HG03460 (cell line): ENCODE data around the gene IRS1.

ENCODE experiments used
- ATAC-seq: cut with Tn5 transposase; IDR thresholded peaks from one replicate; pipeline ENCODE4 v1.9.1; 2021; ENCODE audit not compliant: unreplicated experiment

Gene IRS1

GRCh38 chr2:226828191-226828590, 28.6 kb upstream of the IRS1 start:
- no peak for ATAC-seq

- no peak for ATAC-seq
Observed at GRCh38 chr2:226825056-226825455, 25.4 kb upstream of the IRS1 start.

- ATAC-seq, result no peak
Observed at GRCh38 chr2:226818930-226819329, 19.3 kb upstream of the IRS1 start.

DNA sequence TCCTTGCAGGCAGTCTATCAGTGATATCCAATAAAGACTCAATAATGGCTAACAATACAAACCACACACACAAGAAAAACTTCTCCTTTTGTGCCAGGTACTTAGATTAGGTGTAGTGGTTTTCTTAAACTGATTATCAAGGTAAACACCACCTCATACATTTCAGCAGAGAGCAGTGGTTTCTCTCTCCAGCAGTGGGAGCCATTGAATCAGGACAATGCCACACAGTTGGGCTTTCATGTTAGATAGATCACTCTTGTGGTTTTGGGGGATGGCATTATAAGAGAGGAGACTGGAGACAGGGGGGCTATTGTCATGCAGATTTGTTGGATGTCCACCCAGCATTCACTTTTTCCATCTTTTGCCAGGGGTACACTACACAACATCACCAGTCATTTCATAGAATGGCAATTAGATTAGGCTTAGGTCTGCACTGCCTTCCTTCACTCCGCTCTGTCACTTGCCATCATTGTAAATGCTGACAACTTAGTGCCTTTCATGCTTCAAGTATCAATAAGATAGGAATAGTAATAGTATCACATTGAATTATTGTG, 13.6 kb upstream of the IRS1 start:
- no peak for ATAC-seq

GRCh38 chr2:226803410-226803809, 3.8 kb upstream of the IRS1 start:
- ATAC-seq, result no peak

- no peak for ATAC-seq
Observed at GRCh38 chr2:226802573-226802972, 3.0 kb upstream of the IRS1 start.

- ATAC-seq, result peak; percentile 79
Observed at GRCh38 chr2:226800941-226801784, 1.5 kb upstream of the IRS1 start.

- ATAC-seq, result no peak
Observed at GRCh38 chr2:226799976-226800940, 638 bp upstream of the IRS1 start.

DNA sequence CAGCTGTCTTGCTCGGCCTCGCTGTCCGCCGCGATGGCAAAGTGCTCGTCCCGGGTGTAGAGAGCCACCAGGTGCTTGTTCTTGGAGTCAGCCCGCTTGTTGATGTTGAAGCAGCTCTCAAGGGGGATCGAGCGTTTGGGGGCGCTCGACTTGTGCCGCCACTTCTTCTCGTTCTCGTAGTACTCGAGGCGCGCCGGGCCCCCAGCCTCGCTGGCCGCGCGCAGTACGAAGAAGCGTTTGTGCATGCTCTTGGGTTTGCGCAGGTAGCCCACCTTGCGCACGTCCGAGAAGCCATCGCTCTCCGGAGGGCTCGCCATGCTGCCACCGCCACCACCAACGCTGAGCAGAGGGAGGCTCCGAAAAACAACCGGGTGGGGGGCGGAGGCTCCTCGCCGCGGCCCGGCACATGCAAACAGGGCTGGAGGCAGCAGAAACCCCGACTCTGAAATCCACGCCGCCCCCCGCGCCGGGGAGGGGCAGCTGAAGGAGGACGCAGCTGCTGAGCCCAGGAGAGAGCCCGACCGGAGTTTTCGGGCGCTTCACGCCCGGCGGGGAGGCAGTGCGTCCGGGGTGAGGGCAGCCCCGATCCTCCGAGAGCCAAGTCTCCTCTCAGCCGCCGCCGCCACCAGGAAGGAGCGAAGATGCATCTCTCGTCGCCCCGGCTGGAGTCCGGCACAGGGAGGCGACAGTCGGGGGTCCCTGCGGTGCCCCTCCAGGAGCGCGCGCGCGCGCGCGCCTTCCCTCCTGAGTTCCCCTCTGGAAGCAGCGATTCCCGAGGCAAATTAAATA, 1.0 kb downstream of the IRS1 start:
- ATAC-seq, result peak; percentile 16

GRCh38 chr2:226797989-226798421, 1.6 kb downstream of the IRS1 start:
- no peak for ATAC-seq

DNA sequence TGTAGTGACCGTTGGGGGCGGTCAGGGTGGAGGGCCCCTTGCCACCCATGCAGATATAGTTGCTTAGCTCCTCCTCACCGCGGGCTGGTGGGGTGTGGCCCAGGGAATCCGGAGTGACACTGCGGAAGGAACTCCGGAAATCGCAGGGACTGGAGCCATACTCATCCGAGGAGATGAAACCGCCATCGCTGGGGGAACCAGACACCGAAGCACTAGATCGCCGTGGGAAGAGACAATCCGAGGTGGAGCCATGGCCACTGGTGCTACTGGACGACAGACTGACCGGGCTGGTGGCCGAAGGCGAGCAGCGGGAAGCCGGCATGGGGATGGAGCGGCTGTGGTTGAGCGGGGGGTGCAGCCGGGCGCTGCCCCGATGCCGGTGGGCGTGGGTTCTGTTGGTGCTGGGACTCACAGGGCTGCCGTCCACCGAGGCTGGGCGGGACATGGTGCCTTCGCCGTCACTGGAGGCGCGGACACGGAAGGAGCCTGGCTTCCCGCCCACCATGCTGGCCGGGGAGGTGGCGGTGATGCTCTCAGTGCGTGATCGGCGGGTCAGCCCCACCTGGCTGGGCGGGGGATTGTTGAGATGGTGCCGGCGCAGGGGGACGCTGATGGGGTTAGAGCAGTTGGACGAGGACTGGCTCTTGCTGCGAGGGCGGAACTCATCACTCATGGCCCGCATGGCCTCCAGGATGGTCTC, 2.2 kb downstream of the IRS1 start:
- ATAC-seq, result no peak

DNA sequence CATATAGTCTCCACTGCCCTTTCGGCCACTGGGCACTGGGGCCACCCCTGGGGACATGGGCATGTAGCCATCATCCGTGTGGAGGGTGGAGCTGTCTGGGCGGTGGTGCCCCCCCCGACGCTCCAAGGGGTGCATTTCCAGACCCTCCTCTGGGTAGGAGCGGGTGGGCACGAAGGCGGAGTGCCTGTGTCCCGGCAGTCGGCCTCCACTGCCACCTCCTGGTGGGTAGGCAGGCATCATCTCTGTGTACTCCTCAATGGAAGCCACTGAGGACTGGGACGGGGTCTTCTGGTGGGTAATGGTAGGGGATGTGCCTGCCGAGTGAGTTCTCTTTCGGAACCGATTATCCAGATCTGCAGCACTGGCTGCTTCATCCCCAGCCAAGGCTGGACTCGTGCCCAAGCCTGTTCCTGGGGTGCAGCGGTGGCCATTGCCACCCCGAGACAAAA, 2.8 kb downstream of the IRS1 start:
- no peak for ATAC-seq

DNA sequence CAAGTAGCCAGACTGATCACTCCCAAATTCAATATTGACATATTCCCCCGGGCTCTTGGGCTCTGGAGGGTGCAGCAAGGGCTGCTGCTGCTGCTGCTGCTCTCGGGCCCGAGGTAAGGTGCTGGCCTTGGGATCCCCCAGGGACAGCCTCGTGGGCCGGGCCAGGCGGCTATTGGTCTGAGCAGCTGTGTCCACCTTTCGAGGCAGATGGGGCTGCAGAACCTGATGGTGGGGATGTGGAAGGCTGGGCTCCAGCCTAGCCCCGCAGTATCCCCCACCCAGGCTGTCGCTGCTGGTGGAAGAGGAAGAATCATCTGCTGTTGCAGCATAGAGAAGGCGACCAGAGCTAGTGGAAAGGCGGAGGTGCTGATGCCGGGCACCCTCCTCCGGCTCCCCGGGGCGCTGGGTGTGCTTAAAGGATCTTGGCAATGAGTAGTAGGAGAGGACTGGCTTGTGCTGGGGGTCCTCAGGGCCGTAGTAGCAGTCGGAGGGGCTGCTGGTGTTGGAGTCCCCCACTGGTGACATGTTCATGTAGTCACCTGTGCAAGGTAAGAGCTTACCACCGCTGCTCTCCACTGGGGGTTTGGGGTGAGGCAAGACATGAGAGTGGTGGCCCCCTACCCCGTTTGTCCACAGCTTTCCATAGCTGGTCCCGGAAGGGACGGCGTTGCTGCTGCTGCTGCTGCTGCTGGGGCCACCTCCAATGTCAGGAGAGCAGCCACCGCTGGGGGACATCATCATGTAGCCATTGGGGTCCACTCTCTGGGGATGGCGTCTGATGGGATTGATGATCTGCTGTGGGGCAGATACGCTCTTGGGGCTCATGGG, 3.4 kb downstream of the IRS1 start:
- no peak for ATAC-seq

DNA sequence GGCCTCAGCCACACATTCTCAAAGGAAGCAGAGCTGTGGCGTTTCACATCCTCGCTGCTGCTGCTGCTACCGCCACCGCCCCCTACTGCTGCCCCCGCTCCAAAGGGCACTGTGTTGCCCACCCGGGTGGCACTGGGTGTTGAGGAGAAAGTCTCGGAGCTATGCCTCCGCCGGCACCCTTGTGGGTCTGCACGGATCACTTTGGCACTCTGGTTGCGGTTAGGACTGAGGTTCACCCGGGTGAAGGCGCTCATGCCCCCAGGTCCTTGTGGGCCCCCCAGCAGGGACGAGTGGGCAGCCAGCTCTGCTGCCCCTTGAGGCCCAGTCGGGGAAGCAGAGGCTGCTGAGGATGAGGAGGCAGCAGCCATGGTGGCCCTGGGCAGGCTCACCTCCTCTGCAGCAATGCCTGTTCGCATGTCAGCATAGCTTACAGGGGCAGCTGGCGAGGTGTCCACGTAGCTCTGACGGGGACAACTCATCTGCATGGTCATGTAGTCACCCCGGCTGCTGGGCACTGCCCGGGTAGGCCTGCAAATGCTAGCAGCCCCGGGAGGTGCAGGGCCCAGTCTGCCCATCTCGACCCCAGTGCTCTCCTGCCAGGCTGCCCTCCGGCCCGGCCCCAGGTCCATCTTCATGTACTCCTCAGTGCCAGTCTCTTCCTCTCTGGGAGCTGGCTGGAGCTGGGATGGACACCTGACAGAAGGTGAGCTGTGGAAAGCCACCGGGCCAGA, 4.2 kb downstream of the IRS1 start:
- ATAC-seq, result no peak

DNA sequence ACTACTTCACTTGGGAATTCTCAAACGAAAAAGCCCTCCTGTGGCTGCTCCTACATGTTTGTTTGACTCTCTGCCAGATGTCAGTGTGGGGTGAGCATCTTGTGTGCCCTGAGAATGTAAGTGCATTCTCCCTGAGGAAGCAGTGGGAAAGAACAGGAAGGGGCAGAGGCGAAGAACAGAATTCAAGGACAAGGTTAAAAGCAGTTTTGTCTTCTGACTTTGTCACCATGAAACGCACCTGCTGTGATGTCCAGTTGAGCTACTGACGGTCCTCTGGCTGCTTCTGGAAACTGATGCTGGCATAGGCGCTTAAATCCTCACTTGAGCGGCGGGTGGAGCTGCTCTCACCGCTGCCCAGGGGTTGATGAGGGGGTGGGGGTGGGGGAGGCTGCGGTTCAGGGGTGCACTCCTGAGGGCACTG, 4.9 kb downstream of the IRS1 start:
- ATAC-seq, result no peak

- no peak for ATAC-seq
Observed at GRCh38 chr2:226794196-226794661, 5.4 kb downstream of the IRS1 start.

DNA sequence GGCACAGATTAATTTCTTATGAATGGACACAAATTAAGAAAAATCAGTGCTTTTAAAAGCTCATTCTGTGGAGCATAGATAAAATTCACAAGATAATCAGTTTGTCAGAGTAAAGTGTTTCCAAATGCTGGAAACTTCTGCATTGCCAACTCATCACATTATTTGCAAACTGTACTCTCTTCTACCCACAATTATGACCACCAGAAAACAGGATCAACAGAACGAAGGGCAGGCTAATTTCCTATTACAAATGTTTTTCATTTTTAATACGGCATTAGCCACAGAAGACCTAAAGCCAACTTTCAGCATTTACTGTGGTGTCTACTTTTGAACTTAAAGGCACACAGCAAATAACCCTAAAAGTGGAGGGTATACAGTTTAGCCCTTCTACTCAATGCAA, 6.0 kb downstream of the IRS1 start:
- no peak for ATAC-seq

DNA sequence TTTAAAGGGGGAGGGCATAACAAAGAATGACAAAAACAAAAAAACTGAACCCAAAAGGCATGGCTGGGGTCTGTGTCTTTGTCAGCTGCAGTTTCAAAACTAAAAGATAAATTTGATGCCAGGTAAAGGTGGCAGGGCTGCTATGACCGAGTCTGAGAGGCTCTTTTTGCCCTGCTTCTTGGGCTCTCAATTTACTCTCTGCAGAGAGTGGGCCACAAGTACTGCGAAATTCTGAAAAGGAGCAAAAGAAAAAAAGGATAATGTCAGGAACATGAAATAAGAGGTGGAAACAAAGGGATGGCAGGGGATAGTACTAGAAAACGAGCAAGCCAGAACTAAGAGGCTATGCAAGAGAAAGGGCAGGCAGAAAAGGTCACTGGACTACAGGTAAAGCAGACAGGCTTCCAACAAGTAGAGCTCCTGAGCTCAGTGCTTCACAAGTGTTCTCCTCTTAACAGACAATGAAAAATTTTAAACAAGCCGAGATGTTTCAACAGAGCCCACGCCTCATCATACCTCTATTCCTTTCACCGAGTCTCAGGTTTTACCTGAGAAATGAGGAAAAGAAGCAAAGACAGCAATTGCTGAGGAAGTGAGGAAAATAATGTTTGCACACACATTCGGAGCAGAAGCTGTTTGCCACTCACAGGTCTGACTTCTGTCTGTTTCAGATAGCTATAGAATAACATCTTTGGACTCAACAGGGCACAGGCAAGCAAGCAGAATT, 7.3 kb downstream of the IRS1 start:
- ATAC-seq, result no peak
